ENCODE data around the gene C4BPB.

C4BPB gene

DNA sequence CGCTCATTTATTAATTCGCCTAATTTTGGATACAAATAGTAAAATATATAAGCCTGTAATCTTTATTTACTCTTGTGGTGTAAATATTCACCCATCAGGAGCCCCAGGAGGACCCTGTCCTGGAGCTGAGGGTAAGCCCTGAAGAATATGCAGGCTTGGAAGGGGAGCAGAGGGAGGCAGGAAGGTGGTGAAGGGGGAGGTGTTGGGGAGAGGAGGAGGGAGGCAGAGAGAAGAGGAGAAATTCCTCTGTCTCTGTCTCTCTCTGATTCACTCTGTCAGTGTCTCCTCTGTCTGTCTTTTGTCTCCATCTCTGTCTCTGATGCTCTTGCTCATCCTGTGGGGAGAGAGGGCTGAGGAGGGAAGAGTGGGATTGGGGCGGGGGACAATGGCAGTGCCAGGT lies 2.8 kb upstream of the C4BPB start:
- Histone ChIP-seq H3K27ac (ENCODE audit: low read depth, low read length) (no peak overlapping the region), H3K4me3 (ENCODE audit: low read length) (no peak overlapping the region), H3K27me3 (ENCODE audit: insufficient read depth, low read length) (no peaks in the 10 kb centered on the region), H3K9me3 (ENCODE audit: insufficient read depth, low read depth, low read length) (no peaks in the 10 kb centered on the region), H3K4me1 (ENCODE audit: insufficient read depth, low read length) (0 out of 2 replicates have a peak, but pooled peaks cover 3% of the 10 kb centered on the region), H3K36me3 (ENCODE audit: insufficient read depth, low read length) (no peaks in the 10 kb centered on the region), H3K9ac (ENCODE audit: low read depth, low read length) (no peak overlapping the region)
- no CpG with 5 or more reads among the region's 3 CpGs for WGBS

GRCh38 chr1:207088161-207088560 lies 499 bp upstream of the C4BPB start:
- Histone ChIP-seq H3K4me1 (ENCODE audit: insufficient read depth, low read length) (0 out of 2 replicates have a peak, but pooled peaks cover 3% of the 10 kb centered on the region), H3K27ac (ENCODE audit: low read depth, low read length) (no peak overlapping the region), H3K9ac (ENCODE audit: low read depth, low read length) (no peak overlapping the region), H3K27me3 (ENCODE audit: insufficient read depth, low read length) (no peaks in the 10 kb centered on the region), H3K4me3 (ENCODE audit: low read length) (no peak overlapping the region), H3K9me3 (ENCODE audit: insufficient read depth, low read depth, low read length) (no peaks in the 10 kb centered on the region), H3K36me3 (ENCODE audit: insufficient read depth, low read length) (no peaks in the 10 kb centered on the region)
- 89% methylated on average over 1 of the region's 2 CpGs for WGBS

DNA sequence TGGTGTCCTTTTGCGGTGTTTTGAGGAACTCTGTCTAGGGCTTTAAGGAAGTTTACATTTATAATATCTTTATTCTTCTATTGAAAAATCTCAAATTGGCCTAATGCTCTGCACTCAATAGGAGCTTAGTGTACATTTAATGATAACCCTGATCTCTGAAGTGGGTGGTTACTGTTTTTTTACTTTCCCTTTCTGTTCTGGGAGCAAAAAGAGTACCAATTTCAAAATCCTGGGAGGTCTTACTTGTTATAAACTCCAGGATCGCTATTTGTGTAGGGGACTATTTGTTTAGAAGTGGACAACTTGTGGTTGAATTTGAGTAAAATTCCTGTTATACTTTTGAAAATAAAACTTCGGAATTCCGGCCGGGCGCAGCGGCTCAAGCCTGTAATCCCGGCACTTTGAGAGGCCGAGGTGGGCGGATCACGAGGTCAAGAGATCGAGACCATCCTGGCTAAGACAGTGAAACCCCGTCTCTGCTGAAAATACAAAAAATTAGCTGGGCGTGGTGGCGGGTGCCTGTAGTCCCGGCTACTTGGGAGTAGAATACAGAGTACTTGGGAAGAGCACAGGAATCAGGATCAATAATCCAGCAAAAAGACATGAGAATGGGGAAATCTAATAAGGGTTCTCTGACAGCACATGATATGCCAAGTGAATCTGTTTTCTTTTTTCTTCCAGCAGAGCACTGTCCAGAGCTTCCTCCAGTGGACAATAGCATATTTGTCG lies 1.1 kb downstream of the C4BPB start:
- Histone ChIP-seq H3K27me3 (ENCODE audit: insufficient read depth, low read length) (no peaks in the 10 kb centered on the region), H3K36me3 (ENCODE audit: insufficient read depth, low read length) (no peaks in the 10 kb centered on the region), H3K4me3 (ENCODE audit: low read length) (no peak overlapping the region), H3K4me1 (ENCODE audit: insufficient read depth, low read length) (no peaks in the 10 kb centered on the region), H3K9ac (ENCODE audit: low read depth, low read length) (no peak overlapping the region), H3K9me3 (ENCODE audit: insufficient read depth, low read depth, low read length) (no peaks in the 10 kb centered on the region), H3K27ac (ENCODE audit: low read depth, low read length) (no peak overlapping the region)
- 96% methylated on average over 16 of the region's 17 CpGs for WGBS

DNA sequence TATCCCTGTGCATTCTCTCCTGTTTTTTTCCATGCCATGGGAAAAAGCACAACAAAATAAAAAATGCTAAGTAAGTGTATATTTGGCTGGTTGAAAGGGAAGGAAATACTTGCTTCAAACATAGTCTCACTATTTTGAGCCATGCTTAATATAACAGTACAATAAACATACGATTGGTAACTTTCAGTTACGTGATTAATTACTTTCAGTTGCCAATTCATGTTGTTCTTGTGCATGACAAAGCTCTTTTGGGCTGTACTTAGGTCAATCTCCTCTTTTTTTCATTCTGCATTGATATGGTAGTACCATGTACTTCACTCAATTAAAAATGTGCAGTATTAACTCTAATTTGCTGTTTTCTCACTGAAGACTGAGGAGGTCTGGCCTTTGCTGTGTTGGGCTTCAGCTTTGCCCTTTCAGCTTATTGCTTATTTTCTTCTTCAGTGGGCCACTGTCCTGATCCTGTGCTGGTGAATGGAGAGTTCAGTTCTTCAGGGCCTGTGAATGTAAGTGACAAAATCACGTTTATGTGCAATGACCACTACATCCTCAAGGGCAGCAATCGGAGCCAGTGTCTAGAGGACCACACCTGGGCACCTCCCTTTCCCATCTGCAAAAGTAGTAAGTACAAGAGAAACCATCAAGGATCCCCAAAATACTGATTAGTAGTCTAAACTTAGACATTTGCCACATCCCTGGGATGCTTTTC lies 2.7 kb downstream of the C4BPB start:
- H3K36me3 ChIP-seq (ENCODE audit: insufficient read depth, low read length) = no peaks in the 10 kb centered on the region
- no peak overlapping the region for H3K9ac ChIP-seq (ENCODE audit: low read depth, low read length)
- no peaks in the 10 kb centered on the region for H3K4me1 ChIP-seq (ENCODE audit: insufficient read depth, low read length)
- H3K4me3 ChIP-seq (ENCODE audit: low read length) = no peak overlapping the region
- no peak overlapping the region for H3K27ac ChIP-seq (ENCODE audit: low read depth, low read length)
- H3K27me3 ChIP-seq (ENCODE audit: insufficient read depth, low read length) = no peaks in the 10 kb centered on the region
- 94% methylated on average over 4 of the region's 4 CpGs for WGBS
- no peaks in the 10 kb centered on the region for H3K9me3 ChIP-seq (ENCODE audit: insufficient read depth, low read depth, low read length)

- Histone ChIP-seq H3K9me3 (ENCODE audit: insufficient read depth, low read depth, low read length) (peaks cover 13% of the 10 kb centered on the region), H3K9ac (ENCODE audit: low read depth, low read length) (no peak overlapping the region), H3K27me3 (ENCODE audit: insufficient read depth, low read length) (no peaks in the 10 kb centered on the region), H3K27ac (ENCODE audit: low read depth, low read length) (no peak overlapping the region), H3K4me3 (ENCODE audit: low read length) (no peak overlapping the region), H3K4me1 (ENCODE audit: insufficient read depth, low read length) (no peaks in the 10 kb centered on the region), H3K36me3 (ENCODE audit: insufficient read depth, low read length) (no peaks in the 10 kb centered on the region)
- 70% methylated on average over 2 of the region's 2 CpGs for WGBS
Measured at GRCh38 chr1:207093944-207094343, 5.3 kb downstream of the C4BPB start.

GRCh38 chr1:207097871-207098324 lies 9.2 kb downstream of the C4BPB start:
- Histone ChIP-seq H3K36me3 (ENCODE audit: insufficient read depth, low read length) (no peaks in the 10 kb centered on the region), H3K27ac (ENCODE audit: low read depth, low read length) (no peak overlapping the region), H3K27me3 (ENCODE audit: insufficient read depth, low read length) (no peaks in the 10 kb centered on the region), H3K4me1 (ENCODE audit: insufficient read depth, low read length) (no peaks in the 10 kb centered on the region), H3K9ac (ENCODE audit: low read depth, low read length) (no peak overlapping the region), H3K9me3 (ENCODE audit: insufficient read depth, low read depth, low read length) (peaks cover 15% of the 10 kb centered on the region), H3K4me3 (ENCODE audit: low read length) (no peak overlapping the region)
- WGBS = 93% methylated on average over 3 of the region's 3 CpGs

DNA sequence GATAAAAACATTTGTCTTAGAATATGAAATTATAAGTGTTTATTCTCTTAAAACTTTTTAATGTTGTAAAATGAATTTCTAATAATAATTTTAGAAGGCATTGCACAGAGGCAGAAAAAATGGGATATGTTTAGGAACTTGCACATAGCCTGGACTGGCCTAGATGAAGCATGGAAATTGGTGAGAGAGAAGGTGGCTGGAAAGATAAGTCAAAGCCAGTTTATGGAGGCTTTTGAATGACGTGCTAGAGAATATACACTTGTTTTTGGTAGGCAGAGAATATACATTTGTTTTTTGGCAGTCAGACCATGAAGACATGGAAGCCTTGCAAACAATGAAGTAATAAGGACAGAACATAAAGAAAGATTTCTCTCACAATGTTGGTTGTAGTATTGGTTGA lies 13.1 kb downstream of the C4BPB start:
- H3K9ac ChIP-seq (ENCODE audit: low read depth, low read length) = no peak overlapping the region
- H3K36me3 ChIP-seq (ENCODE audit: insufficient read depth, low read length) = no peaks in the 10 kb centered on the region
- H3K9me3 ChIP-seq (ENCODE audit: insufficient read depth, low read depth, low read length) = peaks cover 15% of the 10 kb centered on the region
- H3K4me1 ChIP-seq (ENCODE audit: insufficient read depth, low read length) = no peaks in the 10 kb centered on the region
- no peak overlapping the region for H3K27ac ChIP-seq (ENCODE audit: low read depth, low read length)
- 95% methylated on average over 1 of the region's 1 CpG for WGBS
- no peaks in the 10 kb centered on the region for H3K27me3 ChIP-seq (ENCODE audit: insufficient read depth, low read length)
- H3K4me3 ChIP-seq (ENCODE audit: low read length) = no peak overlapping the region

GRCh38 chr1:207102146-207102545 lies 13.5 kb downstream of the C4BPB start:
- Histone ChIP-seq H3K4me1 (ENCODE audit: insufficient read depth, low read length) (no peaks in the 10 kb centered on the region), H3K27me3 (ENCODE audit: insufficient read depth, low read length) (no peaks in the 10 kb centered on the region), H3K9ac (ENCODE audit: low read depth, low read length) (no peak overlapping the region), H3K27ac (ENCODE audit: low read depth, low read length) (no peak overlapping the region), H3K9me3 (ENCODE audit: insufficient read depth, low read depth, low read length) (peaks cover 15% of the 10 kb centered on the region), H3K4me3 (ENCODE audit: low read length) (no peak overlapping the region), H3K36me3 (ENCODE audit: insufficient read depth, low read length) (no peaks in the 10 kb centered on the region)
- WGBS = 95% methylated on average over 4 of the region's 5 CpGs

DNA sequence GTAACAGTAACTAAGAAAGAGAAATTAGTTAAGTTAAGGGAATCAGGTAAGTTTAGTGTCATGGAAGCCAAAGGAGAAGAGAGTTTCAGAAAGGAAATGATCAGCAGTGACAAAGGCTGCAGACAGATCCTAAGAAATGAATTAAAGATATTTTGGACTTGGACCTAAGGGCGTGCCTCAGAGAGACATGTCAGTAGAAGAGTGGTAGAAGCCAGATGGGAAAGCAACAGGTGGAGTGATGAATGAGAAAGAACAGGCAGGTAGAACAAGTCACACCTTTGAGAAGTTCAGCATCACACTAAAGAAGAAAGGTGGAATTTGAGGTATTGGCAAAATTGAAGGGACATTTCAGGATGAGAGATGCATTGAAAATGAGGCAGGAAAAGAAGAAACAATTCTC lies 14.0 kb downstream of the C4BPB start:
- WGBS = 89% methylated on average over 1 of the region's 1 CpG

DNA sequence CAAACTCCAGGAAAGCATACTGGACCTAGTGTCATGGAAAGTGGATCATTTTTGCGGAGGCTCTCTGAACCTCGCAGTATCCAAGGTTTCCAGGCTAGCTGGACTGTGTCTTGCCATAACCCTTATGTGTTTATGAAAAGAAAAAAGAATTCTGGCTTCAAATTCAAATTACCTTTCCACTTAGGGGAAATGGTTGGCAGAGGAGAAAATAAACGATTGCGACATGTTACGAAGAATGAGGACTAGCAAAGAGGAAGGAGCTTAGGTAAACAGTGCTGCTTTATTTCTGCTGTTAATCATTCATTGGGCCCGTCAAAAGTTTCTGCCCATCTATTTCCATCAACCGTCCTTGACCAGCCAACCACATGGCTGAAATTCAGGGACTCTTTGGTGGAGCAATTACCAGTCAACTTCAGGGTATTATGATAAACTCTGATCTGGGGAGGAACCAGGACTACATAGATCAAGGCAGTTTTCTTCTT lies 15.3 kb downstream of the C4BPB start, which contains the start of gene C4BPA:
Gene C4BPA (plus strand): TSS at position 342 of the 482 bp plus-strand sequence. CDS start 8,793 bp downstream, outside the sequence.
- Histone ChIP-seq H3K27ac (ENCODE audit: low read depth, low read length) (no peak within 1 kb of the TSS), H3K4me3 (ENCODE audit: low read length) (no peak within 1 kb of the TSS), H3K9me3 (ENCODE audit: insufficient read depth, low read depth, low read length) (peaks cover 3% of the 10 kb centered on the region; the same call in 1 of the 2 replicates), H3K36me3 (ENCODE audit: insufficient read depth, low read length) (no peaks in the 10 kb centered on the region), H3K4me1 (ENCODE audit: insufficient read depth, low read length) (no peaks in the 10 kb centered on the region), H3K9ac (ENCODE audit: low read depth, low read length) (no peak within 1 kb of the TSS), H3K27me3 (ENCODE audit: insufficient read depth, low read length) (no peaks in the 10 kb centered on the region)
- 95% methylated on average over 7 of the region's 7 CpGs for WGBS

More for the DNA sequence above, 14.0 kb downstream of the C4BPB start:
- Histone ChIP-seq H3K9me3 (ENCODE audit: insufficient read depth, low read depth, low read length) (peaks cover 13% of the 10 kb centered on the region), H3K4me1 (ENCODE audit: insufficient read depth, low read length) (no peaks in the 10 kb centered on the region), H3K9ac (ENCODE audit: low read depth, low read length) (no peak overlapping the region), H3K4me3 (ENCODE audit: low read length) (no peak overlapping the region), H3K36me3 (ENCODE audit: insufficient read depth, low read length) (no peaks in the 10 kb centered on the region), H3K27me3 (ENCODE audit: insufficient read depth, low read length) (no peaks in the 10 kb centered on the region), H3K27ac (ENCODE audit: low read depth, low read length) (no peak overlapping the region)

DNA sequence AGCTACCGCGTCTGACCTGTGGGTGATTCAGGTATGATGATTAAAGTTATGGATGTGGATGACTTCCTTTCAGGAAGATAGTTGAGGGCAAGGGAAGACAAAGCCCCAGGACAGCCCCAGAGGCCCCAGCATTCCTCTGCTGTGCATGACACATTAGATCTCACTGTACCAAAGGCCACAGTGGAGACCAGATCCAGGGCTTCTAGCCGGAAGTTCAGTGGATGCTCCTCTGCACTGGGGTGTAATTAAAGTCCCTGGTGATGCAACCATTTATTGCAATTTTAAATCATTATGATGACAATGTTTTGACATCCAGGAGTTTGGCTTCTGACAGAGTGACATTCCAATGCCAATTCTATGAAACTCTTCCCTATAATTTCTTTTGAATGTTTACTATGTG lies 20.3 kb downstream of the C4BPB start:
- WGBS = 97% methylated on average over 3 of the region's 3 CpGs
- H3K27ac ChIP-seq (ENCODE audit: low read depth, low read length) = no peak overlapping the region
- no peaks in the 10 kb centered on the region for H3K9me3 ChIP-seq (ENCODE audit: insufficient read depth, low read depth, low read length)
- H3K9ac ChIP-seq (ENCODE audit: low read depth, low read length) = no peak overlapping the region
- H3K27me3 ChIP-seq (ENCODE audit: insufficient read depth, low read length) = no peaks in the 10 kb centered on the region
- no peaks in the 10 kb centered on the region for H3K4me1 ChIP-seq (ENCODE audit: insufficient read depth, low read length)
- no peak overlapping the region for H3K4me3 ChIP-seq (ENCODE audit: low read length)
- no peaks in the 10 kb centered on the region for H3K36me3 ChIP-seq (ENCODE audit: insufficient read depth, low read length)

Data from HUES64 (cell line).